C4-2B (cell line): ENCODE results near the gene CORO1C.

ENCODE experiments used
- H3K27ac ChIP-seq: fragments of 450-650 bp; 2 replicates; pipeline ENCODE4 v1.5.1; 2017
- CTCF ChIP-seq: fragments of 450-650 bp; conservative IDR thresholded peaks from 2 replicates; pipeline ENCODE4 v1.5.1; 2017; ENCODE audit warnings: mild to moderate bottlenecking
- ZFX ChIP-seq: fragments of 450-650 bp; IDR thresholded peaks from 2 replicates; pipeline ENCODE4 v1.6.1; 2017

CORO1C gene

GRCh38 chr12:108614639-108615038 is 116.7 kb downstream of the CORO1C start:
- H3K27ac ChIP-seq = no peak overlapping the region
- no peak for TF ChIP-seq CTCF
- no peak for TF ChIP-seq ZFX

- no peak for TF ChIP-seq CTCF
- no peak for TF ChIP-seq ZFX
- no peak overlapping the region for H3K27ac ChIP-seq
Measured at GRCh38 chr12:108614041-108614440, 117.3 kb downstream of the CORO1C start.

GRCh38 chr12:108613548-108613947 is 117.8 kb downstream of the CORO1C start:
- no peak overlapping the region for H3K27ac ChIP-seq
- TF ChIP-seq ZFX (no peak), CTCF (no peak)

- no peak overlapping the region for H3K27ac ChIP-seq
- no peak for TF ChIP-seq CTCF
- TF ChIP-seq ZFX = no peak
Measured at GRCh38 chr12:108612788-108613282, 118.5 kb downstream of the CORO1C start.

- TF ChIP-seq ZFX = no peak
- peak; percentile 49; the same call in 1 of the 2 replicates for TF ChIP-seq CTCF
Measured at GRCh38 chr12:108611884-108612415, 119.4 kb downstream of the CORO1C start.

GRCh38 chr12:108610856-108611605 is 120.3 kb downstream of the CORO1C start:
- no peak overlapping the region for H3K27ac ChIP-seq
- TF ChIP-seq ZFX (no peak), CTCF (no peak)

More at GRCh38 chr12:108611884-108612415, 119.4 kb downstream of the CORO1C start:
- H3K27ac ChIP-seq = no peak overlapping the region

GRCh38 chr12:108610336-108610815 is 120.9 kb downstream of the CORO1C start:
- H3K27ac ChIP-seq = no peak overlapping the region
- TF ChIP-seq ZFX (no peak), CTCF (no peak)
